DMS 273 (cell line): ENCODE measurements around the gene XAF1.
"Not testable (repeated sequence)": the region's sequence is repeated elsewhere in the genome, so short reads cannot be mapped to it uniquely, and the experiment has no call there.

ENCODE experiments used
- DNase-seq: peaks from one replicate; lab custom pipeline; 2025; ENCODE audit not compliant: unreplicated experiment; lab: John Stamatoyannopoulos, UW

Gene XAF1

DNA sequence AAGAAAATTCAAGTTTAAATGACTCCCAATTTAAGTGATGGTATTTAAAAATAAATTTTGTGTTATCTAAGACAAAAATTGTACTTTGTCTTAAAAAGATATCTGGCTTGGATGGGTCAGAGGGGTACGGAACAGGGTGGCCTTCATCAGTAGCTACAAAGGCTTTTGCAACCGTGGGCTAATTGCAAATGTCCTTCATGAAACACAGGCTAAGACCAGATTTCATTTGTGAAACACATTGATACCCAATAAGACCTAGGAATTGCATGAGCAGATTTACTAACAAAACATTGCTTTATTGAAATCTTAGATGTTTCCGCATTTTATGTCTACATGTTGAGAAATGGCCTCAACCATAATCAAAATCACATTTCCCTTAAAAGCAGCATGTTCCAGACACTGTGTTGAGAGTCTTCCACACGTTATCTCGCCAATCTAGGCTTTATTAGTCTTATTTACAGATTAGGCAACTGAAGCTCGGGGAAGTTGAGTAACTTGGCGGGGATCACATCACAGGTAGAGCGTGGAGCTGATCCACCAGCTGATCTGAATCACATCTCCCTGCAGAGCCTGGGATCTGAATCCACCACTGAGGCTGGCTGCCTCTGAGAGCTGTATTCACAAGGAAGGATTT lies 42.0 kb downstream of the XAF1 start:
- DNase-seq, result no peak

DNA sequence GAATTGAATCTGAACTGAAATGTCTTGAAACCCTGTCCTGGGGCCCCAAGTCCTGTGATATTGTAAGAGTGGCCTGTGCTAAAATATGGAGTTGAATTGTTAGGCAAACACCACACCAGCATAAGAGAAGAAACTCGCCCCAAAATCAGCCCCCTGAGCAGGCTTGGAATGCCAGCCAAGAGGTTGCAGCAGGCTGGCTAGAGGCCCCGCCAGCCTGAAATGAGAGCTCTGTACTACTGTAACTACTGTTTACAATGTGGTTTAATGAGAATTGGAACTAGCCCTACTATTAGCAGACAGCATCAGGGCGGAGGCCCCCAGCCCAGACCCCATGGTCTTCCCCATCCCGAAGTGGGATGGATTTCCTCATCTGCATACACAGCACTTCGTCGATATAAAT lies 43.9 kb downstream of the XAF1 start:
- no peak for DNase-seq

- DNase-seq, result no peak
Observed at GRCh38 chr17:6800422-6801027, 44.7 kb downstream of the XAF1 start.

- no peak for DNase-seq
Observed at GRCh38 chr17:6811510-6811909, 55.7 kb downstream of the XAF1 start.

- DNase-seq, result no peak
Observed at GRCh38 chr17:6812295-6812694, 56.4 kb downstream of the XAF1 start.

- no peak for DNase-seq
Observed at GRCh38 chr17:6815775-6816174, 59.9 kb downstream of the XAF1 start.

DNA sequence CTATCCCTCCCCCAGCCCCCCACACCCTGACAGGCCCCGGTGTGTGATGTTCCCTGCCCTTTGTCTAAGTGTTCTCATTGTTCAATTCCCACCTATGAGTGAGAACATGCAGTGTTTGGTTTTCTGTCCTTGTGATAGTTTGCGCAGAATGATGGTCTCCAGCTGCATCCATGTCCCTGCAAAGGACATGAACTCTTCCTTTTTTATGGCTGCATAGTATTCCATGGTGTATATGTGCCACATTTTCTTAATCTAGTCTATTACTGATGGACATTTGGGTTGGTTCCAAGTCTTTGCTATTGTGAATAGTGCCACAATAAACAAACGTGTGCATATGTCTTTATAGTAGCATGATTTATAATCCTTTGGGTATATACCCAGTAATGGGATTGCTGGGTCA lies 60.5 kb downstream of the XAF1 start:
- DNase-seq, result not testable (repeated sequence)

DNA sequence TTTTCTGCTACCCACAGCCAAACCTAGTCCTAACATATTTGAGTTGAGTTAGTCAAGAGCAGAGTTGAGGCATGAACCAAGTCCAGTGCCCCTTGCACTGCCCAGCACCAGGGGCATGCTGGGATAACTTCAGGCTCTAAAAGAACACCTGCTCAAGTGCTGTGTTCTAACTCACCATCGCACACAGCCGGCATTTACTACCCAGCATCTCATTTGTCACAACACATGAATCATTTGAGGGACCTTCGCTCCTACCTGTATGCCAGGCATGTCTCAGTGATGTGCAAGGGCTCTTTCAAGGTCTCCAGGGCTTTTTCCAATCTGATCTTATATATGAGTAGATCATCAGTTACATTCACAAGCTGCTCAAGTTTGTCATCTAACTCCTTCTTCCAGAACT lies 63.1 kb downstream of the XAF1 start:
- no peak for DNase-seq

GRCh38 chr17:6823011-6823442 lies 67.2 kb downstream of the XAF1 start:
- no peak for DNase-seq
